Neural cell (in vitro differentiated cells): ENCODE results near the gene COL25A1. TPM values are rescaled to one million over a fixed set of nuclear protein-coding genes. Genes with fewer than 3 reads are reported as not detected.

ENCODE experiments used
- H2AFZ ChIP-seq: fragments of 200-600, 300-800 bp; sonication (generic), shearing (Covaris generic); 2 replicates; pipeline ENCODE4 v1.6.0; 2014; ENCODE audit warnings: low read depth, mild to moderate bottlenecking, antibody characterized with exemption, low read length, moderate library complexity
- H3F3A ChIP-seq: fragments of 200-600 bp; shearing (Covaris generic); 2 replicates; pipeline ENCODE4 v1.6.1; 2016; ENCODE audit warnings: mild to moderate bottlenecking, moderate library complexity, mixed read lengths, antibody characterized with exemption, low read length; ENCODE audit not compliant: insufficient read depth, poor library complexity, severe bottlenecking
- H3K27ac ChIP-seq: fragments of 200-600, 300-800 bp; sonication (generic), shearing (Covaris generic); 2 replicates; pipeline ENCODE4 v1.5.1; 2014; ENCODE audit warnings: mild to moderate bottlenecking, low read length, moderate library complexity
- H3K27me3 ChIP-seq: fragments of 300-800, 200-600 bp; sonication (generic), shearing (Covaris generic); 2 replicates; pipeline ENCODE4 v1.6.0; 2014; ENCODE audit warnings: mild to moderate bottlenecking, low read depth, low read length, moderate library complexity; ENCODE audit not compliant: insufficient read depth
- H3K36me3 ChIP-seq: fragments of 300-800, 200-600 bp; sonication (generic), shearing (Covaris generic); 2 replicates; pipeline ENCODE4 v1.5.1; 2014; ENCODE audit warnings: mild to moderate bottlenecking, antibody characterized with exemption, low read length, moderate library complexity; ENCODE audit not compliant: insufficient read depth
- H3K4me2 ChIP-seq: fragments of 300-800, 200-600 bp; sonication (generic), shearing (Covaris generic); 2 replicates; pipeline ENCODE4 v1.6.0; 2014; ENCODE audit warnings: mild to moderate bottlenecking, low read length
- H3K4me3 ChIP-seq: fragments of 300-800, 200-600 bp; sonication (generic), shearing (Covaris generic); 2 replicates; pipeline ENCODE4 v1.5.1; 2014; ENCODE audit warnings: mild to moderate bottlenecking, low read length, moderate library complexity
- H3K79me2 ChIP-seq: fragments of 200-600 bp; shearing (Covaris generic); replicated peaks from 2 replicates; pipeline ENCODE4 v1.6.0; 2014; ENCODE audit warnings: mild to moderate bottlenecking, low read length, moderate library complexity; ENCODE audit not compliant: insufficient read depth
- H3K9ac ChIP-seq: fragments of 300-800, 200-600 bp; sonication (generic), shearing (Covaris generic); 2 replicates; pipeline ENCODE4 v1.6.1; 2016; ENCODE audit warnings: mild to moderate bottlenecking, low read length, mixed read lengths
- H3K9me2 ChIP-seq: fragments of 200-600 bp; shearing (Covaris generic); 2 replicates; pipeline ENCODE4 v1.6.1; 2016; ENCODE audit warnings: mild to moderate bottlenecking, low read length, mixed read lengths; ENCODE audit not compliant: insufficient read depth
- H3K9me3 ChIP-seq: fragments of 200-600, 300-800 bp; sonication (generic), shearing (Covaris generic); 2 replicates; pipeline ENCODE4 v1.6.1; 2016; ENCODE audit warnings: mild to moderate bottlenecking, mixed run types, low read length, moderate library complexity, mixed read lengths
- H4K20me1 ChIP-seq: fragments of 200-600 bp; shearing (Covaris generic); 2 replicates; pipeline ENCODE4 v1.6.1; 2016; ENCODE audit warnings: mild to moderate bottlenecking, mixed run types; ENCODE audit not compliant: insufficient read depth
- EP300 ChIP-seq: fragments of 450-650 bp; conservative IDR thresholded peaks from 2 replicates; pipeline ENCODE4 v1.6.1; 2014; ENCODE audit warnings: antibody characterized with exemption, mild to moderate bottlenecking, moderate library complexity; ENCODE audit not compliant: poor library complexity, severe bottlenecking
- EZH2 ChIP-seq: fragments of 200-600, 300-800 bp; shearing (Covaris generic), sonication (generic); IDR thresholded peaks from 2 replicates; pipeline ENCODE4 v1.6.1; 2014; ENCODE audit warnings: antibody characterized with exemption, low read length, borderline replicate concordance, mild to moderate bottlenecking; ENCODE audit not compliant: insufficient read depth, poor library complexity, severe bottlenecking
- MXI1 ChIP-seq: fragments of 450-650 bp; conservative IDR thresholded peaks from 2 replicates; pipeline ENCODE4 v1.6.1; 2014; ENCODE audit warnings: antibody characterized with exemption, mild to moderate bottlenecking; ENCODE audit not compliant: poor library complexity, severe bottlenecking
- POLR2AphosphoS5 ChIP-seq: IDR thresholded peaks from 2 replicates; pipeline ENCODE4 v1.6.1; 2012
- RAD21 ChIP-seq: fragments of 450-650 bp; conservative IDR thresholded peaks from 2 replicates; pipeline ENCODE4 v1.6.1; 2014; ENCODE audit warnings: antibody characterized with exemption, mild to moderate bottlenecking, moderate library complexity
- SMC3 ChIP-seq: fragments of 450-650 bp; conservative IDR thresholded peaks from 2 replicates; pipeline ENCODE4 v1.6.1; 2014; ENCODE audit warnings: antibody characterized with exemption, mild to moderate bottlenecking, moderate library complexity; ENCODE audit not compliant: poor library complexity
- TAF1 ChIP-seq: IDR thresholded peaks from 2 replicates; pipeline ENCODE4 v1.6.1; 2012; ENCODE audit warnings: low read depth
- polyA plus RNA-seq: library from polyadenylated mRNA; depleted of rRNA; stranded (reverse); fragments of >200 nt; gene quantifications from 2 replicates; pipeline ENCODE4 v1.2.3, GENCODE V29; 2014
- TF ChIP-seq, protein P1 (sequence below): IDR thresholded peaks from 2 replicates; pipeline ENCODE4 v1.6.1; 2012; ENCODE audit warnings: borderline replicate concordance
- TF ChIP-seq, protein P2 (sequence below): fragments of 450-650 bp; IDR thresholded peaks from 2 replicates; pipeline ENCODE4 v1.5.1; 2014; ENCODE audit warnings: antibody characterized with exemption, mild to moderate bottlenecking, moderate library complexity; ENCODE audit not compliant: poor library complexity, severe bottlenecking

The COL25A1 gene
- polyA plus RNA-seq, 1 donor from 2014 or later, result 32.3 TPM

DNA sequence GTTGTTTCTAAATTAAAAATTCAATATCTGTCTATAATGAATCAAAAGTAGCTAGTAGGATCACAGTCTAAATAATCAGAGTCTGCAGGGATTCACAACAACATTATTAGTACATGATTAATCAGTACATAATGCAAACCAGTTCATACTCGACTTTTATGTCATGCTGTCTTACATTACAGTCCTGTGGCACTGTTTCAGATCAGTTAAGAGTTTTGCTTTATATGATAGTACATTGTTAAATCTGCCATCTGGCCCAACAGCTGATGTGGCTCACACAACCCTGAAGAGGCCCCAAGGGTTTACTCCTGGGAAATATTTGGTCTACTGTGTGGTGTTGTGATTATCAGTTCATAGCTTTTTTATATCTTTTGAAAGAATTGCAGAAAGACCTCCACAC is 292.5 kb downstream of the COL25A1 start:
- Histone ChIP-seq H3K9me3 (no peaks in the 10 kb centered on the region), H3K36me3 (no peaks in the 10 kb centered on the region), H3K9me2 (no peaks in the 10 kb centered on the region), H3F3A (no peaks in the 10 kb centered on the region), H3K27ac (no peak overlapping the region), H3K27me3 (no peaks in the 10 kb centered on the region), H3K4me3 (no peak overlapping the region), H2AFZ (no peak overlapping the region), H3K79me2 (no peaks in the 10 kb centered on the region), H3K9ac (no peak overlapping the region), H4K20me1 (no peaks in the 10 kb centered on the region), H3K4me2 (no peak overlapping the region)
- TF ChIP-seq EP300, result no peak
- no peak for TF ChIP-seq TAF1
- TF ChIP-seq RAD21, result no peak
- no peak for TF ChIP-seq POLR2AphosphoS5
- TF ChIP-seq MXI1, result no peak
- no peak for TF ChIP-seq EZH2
- no peak for TF ChIP-seq SMC3

DNA sequence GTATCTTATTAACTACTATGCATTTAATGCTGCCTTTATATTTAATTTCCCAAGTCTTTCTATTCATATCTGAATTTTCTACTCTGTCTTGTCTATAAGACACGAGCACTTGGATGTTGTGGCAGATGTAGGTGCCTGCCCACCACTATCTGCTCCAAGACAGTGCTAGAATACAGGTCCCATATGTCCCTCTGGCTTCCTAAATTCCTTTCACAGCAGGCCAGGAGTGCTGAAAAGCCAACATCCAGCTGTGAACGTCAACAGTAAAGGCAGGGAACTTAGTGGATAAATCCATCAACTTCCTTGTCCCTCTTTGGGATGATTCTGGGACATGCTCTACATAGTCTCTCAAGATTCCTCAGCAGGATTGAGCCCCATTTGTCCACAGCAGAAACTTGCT is 294.5 kb downstream of the COL25A1 start:
- Histone ChIP-seq H3F3A (no peaks in the 10 kb centered on the region), H3K9ac (no peak overlapping the region), H4K20me1 (no peaks in the 10 kb centered on the region), H3K4me2 (no peak overlapping the region), H3K36me3 (no peaks in the 10 kb centered on the region), H3K79me2 (no peaks in the 10 kb centered on the region), H2AFZ (no peak overlapping the region), H3K9me3 (no peaks in the 10 kb centered on the region), H3K9me2 (no peaks in the 10 kb centered on the region), H3K4me3 (no peak overlapping the region), H3K27me3 (no peaks in the 10 kb centered on the region), H3K27ac (no peak overlapping the region)
- no peak for TF ChIP-seq TAF1
- TF ChIP-seq, protein P1, sequence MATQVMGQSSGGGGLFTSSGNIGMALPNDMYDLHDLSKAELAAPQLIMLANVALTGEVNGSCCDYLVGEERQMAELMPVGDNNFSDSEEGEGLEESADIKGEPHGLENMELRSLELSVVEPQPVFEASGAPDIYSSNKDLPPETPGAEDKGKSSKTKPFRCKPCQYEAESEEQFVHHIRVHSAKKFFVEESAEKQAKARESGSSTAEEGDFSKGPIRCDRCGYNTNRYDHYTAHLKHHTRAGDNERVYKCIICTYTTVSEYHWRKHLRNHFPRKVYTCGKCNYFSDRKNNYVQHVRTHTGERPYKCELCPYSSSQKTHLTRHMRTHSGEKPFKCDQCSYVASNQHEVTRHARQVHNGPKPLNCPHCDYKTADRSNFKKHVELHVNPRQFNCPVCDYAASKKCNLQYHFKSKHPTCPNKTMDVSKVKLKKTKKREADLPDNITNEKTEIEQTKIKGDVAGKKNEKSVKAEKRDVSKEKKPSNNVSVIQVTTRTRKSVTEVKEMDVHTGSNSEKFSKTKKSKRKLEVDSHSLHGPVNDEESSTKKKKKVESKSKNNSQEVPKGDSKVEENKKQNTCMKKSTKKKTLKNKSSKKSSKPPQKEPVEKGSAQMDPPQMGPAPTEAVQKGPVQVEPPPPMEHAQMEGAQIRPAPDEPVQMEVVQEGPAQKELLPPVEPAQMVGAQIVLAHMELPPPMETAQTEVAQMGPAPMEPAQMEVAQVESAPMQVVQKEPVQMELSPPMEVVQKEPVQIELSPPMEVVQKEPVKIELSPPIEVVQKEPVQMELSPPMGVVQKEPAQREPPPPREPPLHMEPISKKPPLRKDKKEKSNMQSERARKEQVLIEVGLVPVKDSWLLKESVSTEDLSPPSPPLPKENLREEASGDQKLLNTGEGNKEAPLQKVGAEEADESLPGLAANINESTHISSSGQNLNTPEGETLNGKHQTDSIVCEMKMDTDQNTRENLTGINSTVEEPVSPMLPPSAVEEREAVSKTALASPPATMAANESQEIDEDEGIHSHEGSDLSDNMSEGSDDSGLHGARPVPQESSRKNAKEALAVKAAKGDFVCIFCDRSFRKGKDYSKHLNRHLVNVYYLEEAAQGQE, result no peak
- no peak for TF ChIP-seq EZH2
- no peak for TF ChIP-seq EP300
- TF ChIP-seq, protein P2, sequence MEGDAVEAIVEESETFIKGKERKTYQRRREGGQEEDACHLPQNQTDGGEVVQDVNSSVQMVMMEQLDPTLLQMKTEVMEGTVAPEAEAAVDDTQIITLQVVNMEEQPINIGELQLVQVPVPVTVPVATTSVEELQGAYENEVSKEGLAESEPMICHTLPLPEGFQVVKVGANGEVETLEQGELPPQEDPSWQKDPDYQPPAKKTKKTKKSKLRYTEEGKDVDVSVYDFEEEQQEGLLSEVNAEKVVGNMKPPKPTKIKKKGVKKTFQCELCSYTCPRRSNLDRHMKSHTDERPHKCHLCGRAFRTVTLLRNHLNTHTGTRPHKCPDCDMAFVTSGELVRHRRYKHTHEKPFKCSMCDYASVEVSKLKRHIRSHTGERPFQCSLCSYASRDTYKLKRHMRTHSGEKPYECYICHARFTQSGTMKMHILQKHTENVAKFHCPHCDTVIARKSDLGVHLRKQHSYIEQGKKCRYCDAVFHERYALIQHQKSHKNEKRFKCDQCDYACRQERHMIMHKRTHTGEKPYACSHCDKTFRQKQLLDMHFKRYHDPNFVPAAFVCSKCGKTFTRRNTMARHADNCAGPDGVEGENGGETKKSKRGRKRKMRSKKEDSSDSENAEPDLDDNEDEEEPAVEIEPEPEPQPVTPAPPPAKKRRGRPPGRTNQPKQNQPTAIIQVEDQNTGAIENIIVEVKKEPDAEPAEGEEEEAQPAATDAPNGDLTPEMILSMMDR, result no peak

DNA sequence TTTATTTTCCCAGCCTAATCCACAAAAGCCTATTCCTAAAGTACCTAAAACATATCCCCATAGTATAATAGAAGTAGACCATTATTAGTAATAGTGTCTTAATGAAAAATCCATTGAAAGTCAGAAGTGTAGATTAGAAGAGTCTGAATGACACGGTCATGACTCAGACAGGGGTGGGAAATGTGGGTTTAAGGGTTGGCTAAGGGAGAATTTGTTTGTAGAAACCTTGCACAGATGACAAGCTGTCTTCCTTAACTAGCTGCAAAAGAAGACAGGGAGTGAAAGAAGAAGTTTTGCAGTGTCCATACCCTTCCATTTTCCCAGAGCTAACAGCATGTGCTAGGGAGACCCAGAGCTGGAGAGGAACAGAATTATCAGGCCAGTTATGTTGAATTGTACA is 296.9 kb downstream of the COL25A1 start:
- no peak overlapping the region for H2AFZ ChIP-seq
- H3K4me3 ChIP-seq, result no peak overlapping the region
- H3K4me2 ChIP-seq, result no peak overlapping the region

More for the DNA sequence above, 296.9 kb downstream of the COL25A1 start:
- no peaks in the 10 kb centered on the region for H3K27me3 ChIP-seq
- H3K36me3 ChIP-seq, result no peaks in the 10 kb centered on the region
- no peaks in the 10 kb centered on the region for H3F3A ChIP-seq
- H3K9me2 ChIP-seq, result no peaks in the 10 kb centered on the region
- H3K27ac ChIP-seq, result no peak overlapping the region
- no peaks in the 10 kb centered on the region for H3K9me3 ChIP-seq
- no peaks in the 10 kb centered on the region for H4K20me1 ChIP-seq
- H3K9ac ChIP-seq, result no peak overlapping the region
- H3K79me2 ChIP-seq, result no peaks in the 10 kb centered on the region
- TF ChIP-seq MXI1 (no peak), RAD21 (no peak), TAF1 (no peak), POLR2AphosphoS5 (no peak), EP300 (no peak), EZH2 (no peak), SMC3 (no peak)
- TF ChIP-seq, protein P1, result no peak
- TF ChIP-seq, protein P2, result no peak
